Middle frontal gyrus (tissue), 1 donor: ENCODE measurements around the gene HDAC5.

Experiments
- DNase-seq: peaks from one replicate; pipeline ENCODE4 v3.0.0-alpha.2; 2015; ENCODE audit warnings: low spot score; ENCODE audit errors: extremely low spot score

The HDAC5 gene

GRCh38 chr17:44087319-44087718 lies 36.1 kb downstream of the HDAC5 start:
- DNase-seq = no peak

- DNase-seq = no peak
These were observed 36.8 kb downstream of the HDAC5 start for GRCh38 chr17:44086364-44087311.

- no peak for DNase-seq
These were observed 37.5 kb downstream of the HDAC5 start for GRCh38 chr17:44085908-44086307.

DNA sequence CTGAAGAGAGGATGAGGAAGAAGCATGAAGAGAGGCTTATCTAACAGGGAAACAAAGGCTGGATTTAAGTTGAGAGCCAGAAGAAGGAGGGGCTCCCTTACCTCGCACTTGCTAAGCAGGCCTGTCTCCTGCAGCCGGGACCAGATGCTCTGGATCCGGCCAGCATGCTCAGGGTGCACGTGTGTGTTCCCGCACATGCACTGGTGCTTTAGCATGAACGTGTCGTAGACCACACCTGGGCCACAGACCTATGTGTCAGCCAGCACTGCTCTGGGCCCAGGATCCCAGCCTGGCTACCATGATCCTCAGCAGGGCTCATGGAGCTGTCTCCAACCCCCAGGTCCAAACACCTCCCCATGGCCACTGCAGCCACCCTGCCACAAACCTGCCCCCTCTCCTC lies 38.5 kb downstream of the HDAC5 start:
- no peak for DNase-seq

DNA sequence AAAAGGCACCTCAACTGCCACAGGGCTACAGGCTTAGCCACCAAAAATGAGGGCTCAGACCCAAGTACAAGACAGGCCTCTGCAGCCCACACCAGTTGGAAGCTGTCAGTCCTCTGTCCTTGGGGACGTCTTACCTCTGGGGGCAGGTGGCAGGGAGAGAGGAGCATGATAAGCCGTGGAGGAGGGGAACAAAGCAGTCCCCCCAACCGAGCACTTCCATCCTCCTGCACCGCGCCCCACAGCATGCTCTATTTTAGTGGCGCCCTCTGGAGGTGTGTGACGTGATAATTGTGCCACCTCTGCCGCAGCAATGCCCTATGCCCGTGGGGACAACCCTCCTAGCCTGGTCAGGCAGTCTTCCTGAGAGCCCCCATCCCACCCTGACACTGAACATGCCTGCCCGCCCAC lies 39.3 kb downstream of the HDAC5 start:
- no peak for DNase-seq

DNA sequence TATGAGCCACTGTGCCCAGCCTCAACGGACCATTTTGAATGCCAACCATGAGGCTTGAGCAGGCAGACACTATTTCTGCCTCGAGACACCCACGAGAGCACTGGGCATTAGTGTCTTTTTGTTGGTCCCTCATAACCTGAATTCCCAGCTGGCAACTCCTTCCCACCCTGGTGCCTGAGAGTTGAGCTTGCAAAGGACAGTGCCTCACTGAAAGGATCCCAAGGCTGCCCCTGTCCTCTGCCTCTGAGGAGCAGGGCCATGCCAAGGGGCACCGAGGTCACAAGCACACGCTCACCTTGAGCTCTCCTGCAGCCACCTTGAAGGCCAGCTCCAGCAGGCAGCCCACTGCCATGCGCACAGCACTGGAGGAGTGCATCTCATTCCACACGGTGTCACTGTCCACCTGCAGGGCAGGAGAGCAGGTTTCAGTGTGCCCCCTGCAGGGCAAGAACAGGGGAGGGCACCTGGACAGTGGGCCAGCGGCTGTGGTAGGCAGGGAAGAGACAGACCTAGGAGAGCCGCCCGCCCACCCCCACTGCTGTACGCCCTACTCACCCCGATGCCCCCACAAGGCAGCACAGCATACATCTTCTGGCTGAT lies 40.1 kb downstream of the HDAC5 start:
- DNase-seq = no peak

DNA sequence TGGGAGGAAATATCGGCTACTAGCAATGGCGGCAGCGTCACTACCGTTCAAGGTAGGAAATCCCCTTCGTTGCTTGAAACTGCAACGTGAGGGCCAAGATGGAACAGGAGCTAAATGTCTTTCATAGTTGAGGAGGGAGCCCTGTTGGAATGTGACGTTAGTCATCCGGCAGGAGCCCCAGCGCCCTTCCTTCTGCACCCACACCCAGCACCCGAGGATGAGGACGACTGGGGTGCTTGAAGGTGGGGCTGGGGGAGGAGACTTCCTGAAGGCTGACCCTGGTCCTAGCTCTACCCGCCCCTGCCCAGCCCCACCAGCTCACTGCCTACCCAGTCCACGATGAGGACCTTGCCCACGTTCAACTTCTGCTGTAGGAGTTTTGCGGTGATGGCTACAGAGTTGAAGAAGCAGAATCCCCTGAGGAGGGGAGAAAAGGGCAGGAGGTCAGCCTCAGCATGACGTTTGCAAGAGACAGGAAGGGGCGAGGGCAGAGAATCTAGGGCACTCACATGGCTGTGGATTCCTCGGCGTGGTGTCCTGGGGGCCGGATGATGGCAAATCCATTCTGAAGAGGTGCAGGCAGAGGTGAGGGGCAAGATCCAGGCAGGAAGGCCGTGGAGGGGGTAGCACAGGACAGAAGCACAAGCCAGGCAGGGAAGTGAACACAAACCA lies 41.0 kb downstream of the HDAC5 start:
- no peak for DNase-seq

- DNase-seq = no peak
These were observed 41.8 kb downstream of the HDAC5 start for GRCh38 chr17:44081681-44082080.

GRCh38 chr17:44079877-44080821 lies 43.3 kb downstream of the HDAC5 start:
- DNase-seq = no peak

DNA sequence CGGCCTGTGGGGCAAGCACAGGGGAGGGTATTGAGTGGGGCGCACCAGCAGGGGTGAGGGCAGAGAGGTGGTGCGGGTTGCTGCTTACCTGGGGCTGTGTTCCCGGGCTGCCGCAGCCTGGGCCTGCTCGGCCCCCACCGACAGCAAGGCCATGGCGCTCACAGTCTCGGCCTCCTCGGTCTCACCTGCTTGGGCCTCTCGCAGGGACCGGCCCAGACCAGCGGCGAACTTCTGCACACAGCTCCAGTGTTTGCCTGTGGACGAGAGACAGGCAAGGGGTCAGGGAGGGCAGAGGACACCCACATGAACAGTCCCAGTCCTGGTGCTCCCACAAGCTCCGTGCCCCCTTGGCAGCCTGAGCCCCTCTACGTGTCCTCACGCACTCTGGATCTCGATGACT lies 45.0 kb downstream of the HDAC5 start:
- no peak for DNase-seq

- DNase-seq = no peak
These were observed 45.9 kb downstream of the HDAC5 start for GRCh38 chr17:44077595-44077909.

DNA sequence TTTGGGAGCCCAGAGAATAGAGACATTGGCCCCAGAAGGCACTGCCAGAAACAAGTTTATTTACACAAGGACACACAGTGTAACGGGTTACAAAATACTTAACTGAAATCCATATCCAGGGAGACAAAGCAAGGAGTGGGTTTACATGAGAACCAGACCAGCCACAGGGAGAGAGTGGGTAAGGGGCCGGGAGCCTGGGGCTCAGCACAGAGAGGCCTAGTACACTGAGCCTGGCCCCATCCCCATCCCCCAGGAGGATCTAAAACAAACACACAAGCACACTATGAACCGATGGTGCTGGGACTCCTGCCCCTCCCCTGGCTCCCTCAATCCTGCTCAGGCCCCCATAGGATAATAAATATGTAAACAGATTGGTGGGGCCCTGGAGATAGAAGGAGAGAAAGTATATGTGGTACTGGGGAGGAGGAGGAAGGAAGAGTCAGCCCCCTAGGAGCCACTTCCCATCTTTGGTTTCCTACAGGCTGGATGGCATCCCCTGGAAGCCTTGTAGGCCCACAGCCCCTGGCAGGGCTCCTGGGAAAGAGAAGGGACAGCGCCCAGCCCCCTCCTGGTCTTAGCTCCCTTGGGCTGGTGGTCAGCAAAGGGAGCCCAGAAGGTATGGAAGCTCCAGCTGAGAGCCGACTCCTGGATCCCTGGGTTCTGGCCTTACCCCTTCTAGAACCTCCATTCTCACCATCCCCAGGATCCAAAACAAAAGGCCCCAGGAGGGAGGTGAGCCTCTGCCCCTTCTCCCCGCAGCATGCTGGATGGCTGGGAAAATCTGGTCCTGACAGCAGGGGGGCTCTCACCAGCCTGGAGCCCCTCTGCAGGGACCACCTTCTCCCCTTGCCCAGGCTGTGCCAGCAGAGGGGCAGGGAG lies 46.5 kb downstream of the HDAC5 start:
- no peak for DNase-seq

DNA sequence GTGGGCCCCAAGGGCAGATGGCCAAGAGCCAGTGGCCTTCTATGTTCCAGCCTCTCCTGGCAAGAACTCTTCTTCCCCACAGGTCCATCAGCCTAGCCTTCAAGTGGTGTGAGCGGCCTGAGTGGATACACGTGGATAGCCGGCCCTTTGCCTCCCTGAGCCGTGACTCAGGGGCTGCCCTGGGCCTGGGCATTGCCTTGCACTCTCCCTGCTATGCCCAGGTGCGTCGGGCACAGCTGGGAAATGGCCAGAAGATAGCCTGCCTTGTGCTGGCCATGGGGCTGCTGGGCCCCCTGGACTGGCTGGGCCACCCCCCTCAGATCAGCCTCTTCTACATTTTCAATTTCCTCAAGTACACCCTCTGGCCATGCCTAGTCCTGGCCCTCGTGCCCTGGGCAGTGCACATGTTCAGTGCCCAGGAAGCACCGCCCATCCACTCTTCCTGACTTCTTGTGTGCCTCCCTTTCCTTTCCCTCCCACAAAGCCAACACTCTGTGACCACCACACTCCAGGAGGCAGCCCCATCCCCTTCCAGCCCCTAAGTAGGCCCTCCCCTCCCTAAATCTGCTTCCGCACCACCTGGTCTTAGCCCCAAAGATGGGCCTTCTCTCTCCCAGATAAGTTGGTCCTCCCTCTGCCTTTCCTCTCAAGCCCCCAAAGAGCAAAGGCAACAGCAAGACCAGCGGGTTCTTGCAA lies 47.7 kb downstream of the HDAC5 start:
- no peak for DNase-seq

GRCh38 chr17:44074911-44075285 lies 48.5 kb downstream of the HDAC5 start:
- DNase-seq = no peak

- DNase-seq = no peak
These were observed 49.1 kb downstream of the HDAC5 start for GRCh38 chr17:44074231-44074910.

GRCh38 chr17:44071772-44072171 lies 51.7 kb downstream of the HDAC5 start:
- no peak for DNase-seq

- no peak for DNase-seq
These were observed 52.3 kb downstream of the HDAC5 start for GRCh38 chr17:44071198-44071520.

- DNase-seq = peak; percentile 97
These were observed 52.8 kb downstream of the HDAC5 start, which contains the start of gene G6PC3 for GRCh38 chr17:44070455-44071197. G6PC3 (plus strand) TSS chr17:44070735; CDS start chr17:44070966, 231 bp downstream.
